ENCODE data around the gene CIAO1. TPM values are rescaled to one million over a fixed set of nuclear protein-coding genes. Genes with fewer than 3 reads are reported as not detected.

Gene CIAO1
- total RNA-seq, 1 experiment from 2014 or later = 85.3 TPM

DNA sequence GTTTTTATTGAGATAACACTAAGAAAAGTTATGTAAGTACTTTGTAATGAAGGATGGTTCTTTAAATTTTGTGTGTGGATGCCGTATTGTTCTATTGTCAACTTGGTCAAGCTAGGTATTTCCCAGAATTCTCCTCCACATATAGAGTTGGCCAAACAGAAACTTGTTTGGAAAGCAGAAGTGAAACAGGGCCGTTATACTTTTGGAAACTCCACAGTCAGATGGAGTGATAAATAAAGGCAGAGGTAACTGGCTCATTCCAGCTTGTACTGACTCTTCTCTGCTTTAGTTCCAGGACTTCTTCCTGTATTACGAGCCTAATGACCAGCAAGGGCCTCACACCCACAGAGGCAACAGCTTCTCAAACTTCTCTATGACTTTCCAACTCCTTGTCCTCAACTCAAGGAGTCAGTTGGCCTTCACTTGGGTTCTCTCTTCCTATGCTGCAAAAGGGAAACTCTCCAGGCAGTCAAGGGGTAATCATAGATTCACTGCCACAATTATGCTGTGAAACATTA is 41.0 kb upstream of the CIAO1 start:
- intact Hi-C loops (cut with micrococcal nuclease; ENCODE audit: unreplicated experiment) = no loop called here
- no peak overlapping the region for H3K4me2 ChIP-seq
- no peak for DNase-seq
- no peaks in the 10 kb centered on the region for H3K4me1 ChIP-seq (replicated peaks; ENCODE audit: insufficient read depth)
- no peak overlapping the region for H3K27ac ChIP-seq
- CTCF ChIA-PET = interaction anchor here (0.7 kb wide), 1 partner anchor 30 kb away, joined by 5 read pairs; no protein-coding TSS in a partner anchor
- no peaks in the 10 kb centered on the region for H3K79me2 ChIP-seq (ENCODE audit: low read depth)
- no peak overlapping the region for H3K4me3 ChIP-seq
- H3K9me2 ChIP-seq (ENCODE audit: insufficient read depth) = 0 out of 2 replicates have a peak, but pooled peaks cover 2% of the 10 kb centered on the region
- H3K27me3 ChIP-seq (ENCODE audit: insufficient read depth, low read depth) = no peaks in the 10 kb centered on the region
- peaks cover 8% of the 10 kb centered on the region for H4K20me1 ChIP-seq (ENCODE audit: insufficient read depth)
- no peak overlapping the region for H2AFZ ChIP-seq
- H3K36me3 ChIP-seq (ENCODE audit: low read depth) = no peaks in the 10 kb centered on the region
- peaks cover 4% of the 10 kb centered on the region; the same call in 1 of the 2 replicates for H3F3A ChIP-seq (ENCODE audit: insufficient read depth, low read depth)
- POLR2A ChIA-PET (ENCODE audit: unreplicated experiment) = no interaction called here
- BruUV-seq (replicated peaks) = no TSS peak
- TF ChIP-seq, protein P1, sequence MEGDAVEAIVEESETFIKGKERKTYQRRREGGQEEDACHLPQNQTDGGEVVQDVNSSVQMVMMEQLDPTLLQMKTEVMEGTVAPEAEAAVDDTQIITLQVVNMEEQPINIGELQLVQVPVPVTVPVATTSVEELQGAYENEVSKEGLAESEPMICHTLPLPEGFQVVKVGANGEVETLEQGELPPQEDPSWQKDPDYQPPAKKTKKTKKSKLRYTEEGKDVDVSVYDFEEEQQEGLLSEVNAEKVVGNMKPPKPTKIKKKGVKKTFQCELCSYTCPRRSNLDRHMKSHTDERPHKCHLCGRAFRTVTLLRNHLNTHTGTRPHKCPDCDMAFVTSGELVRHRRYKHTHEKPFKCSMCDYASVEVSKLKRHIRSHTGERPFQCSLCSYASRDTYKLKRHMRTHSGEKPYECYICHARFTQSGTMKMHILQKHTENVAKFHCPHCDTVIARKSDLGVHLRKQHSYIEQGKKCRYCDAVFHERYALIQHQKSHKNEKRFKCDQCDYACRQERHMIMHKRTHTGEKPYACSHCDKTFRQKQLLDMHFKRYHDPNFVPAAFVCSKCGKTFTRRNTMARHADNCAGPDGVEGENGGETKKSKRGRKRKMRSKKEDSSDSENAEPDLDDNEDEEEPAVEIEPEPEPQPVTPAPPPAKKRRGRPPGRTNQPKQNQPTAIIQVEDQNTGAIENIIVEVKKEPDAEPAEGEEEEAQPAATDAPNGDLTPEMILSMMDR (conservative IDR thresholded peaks at IDR 0.05) = no peak
- TF ChIP-seq EZH2 (IDR thresholded peaks at IDR 0.05; ENCODE audit: low read depth) = no peak
- H3K9me3 ChIP-seq (ENCODE audit: insufficient read depth, low read depth) = no peaks in the 10 kb centered on the region

DNA sequence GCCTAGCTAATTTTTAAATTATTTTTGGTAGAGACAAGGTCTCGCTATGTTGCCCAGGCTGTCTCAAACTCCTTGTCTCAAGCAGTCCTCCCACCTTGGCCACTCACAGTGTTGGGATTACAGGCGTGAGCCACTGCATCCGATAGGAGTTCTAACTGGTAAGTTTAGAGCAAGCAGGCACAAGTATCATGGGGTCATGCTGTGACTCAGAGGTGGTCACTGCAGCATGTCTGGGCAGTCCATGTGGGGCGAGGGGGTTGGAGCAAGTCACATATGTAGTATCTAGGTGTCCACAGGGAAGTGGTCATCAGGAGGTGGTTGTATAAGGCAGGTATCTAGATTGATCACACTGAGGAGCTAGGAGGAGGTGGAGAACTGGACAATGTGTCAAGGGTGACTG is 34.7 kb upstream of the CIAO1 start:
- Histone ChIP-seq H3K4me3 (no peak overlapping the region), H3K9me3 (ENCODE audit: insufficient read depth, low read depth) (no peaks in the 10 kb centered on the region), H2AFZ (no peak overlapping the region), H4K20me1 (ENCODE audit: insufficient read depth) (peaks cover 4% of the 10 kb centered on the region; the same call in 1 of the 2 replicates), H3F3A (ENCODE audit: insufficient read depth, low read depth) (no peaks in the 10 kb centered on the region), H3K9me2 (ENCODE audit: insufficient read depth) (no peaks in the 10 kb centered on the region), H3K4me2 (no peak overlapping the region), H3K27me3 (ENCODE audit: insufficient read depth, low read depth) (no peaks in the 10 kb centered on the region), H3K27ac (no peak overlapping the region), H3K79me2 (ENCODE audit: low read depth) (no peaks in the 10 kb centered on the region), H3K4me1 (replicated peaks; ENCODE audit: insufficient read depth) (no peaks in the 10 kb centered on the region), H3K36me3 (ENCODE audit: low read depth) (no peaks in the 10 kb centered on the region)
- TF ChIP-seq EZH2 (IDR thresholded peaks at IDR 0.05; ENCODE audit: low read depth) = no peak
- TF ChIP-seq, protein P1 (conservative IDR thresholded peaks at IDR 0.05) = no peak
- ChIA-PET POLR2A (ENCODE audit: unreplicated experiment) (interaction anchor here (0.5 kb wide), 1 partner anchor 55 kb away, joined by 3 read pairs; no protein-coding TSS in a partner anchor), CTCF (no interaction called here)
- no peak for DNase-seq
- intact Hi-C loops (cut with micrococcal nuclease; ENCODE audit: unreplicated experiment) = no loop called here
- no TSS peak for BruUV-seq (replicated peaks)

DNA sequence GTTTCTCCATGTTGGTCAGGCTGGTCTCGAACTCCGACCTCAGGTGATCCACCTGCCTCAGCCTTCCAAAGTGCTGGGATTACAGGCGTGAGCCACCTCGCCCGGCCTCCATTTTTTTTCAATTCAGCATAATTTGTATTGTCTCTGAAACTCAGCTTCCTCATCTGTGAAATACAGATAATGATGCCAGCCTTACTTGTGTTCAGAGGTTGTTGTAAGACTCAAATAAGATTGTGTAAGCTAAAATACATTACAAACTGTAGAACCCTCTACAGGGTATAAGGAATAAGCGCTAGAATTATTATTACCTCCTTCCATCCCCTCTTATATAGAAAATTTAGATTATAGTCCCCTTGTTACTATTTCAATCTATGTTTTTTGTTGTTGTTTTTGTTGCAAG is 32.6 kb upstream of the CIAO1 start:
- Histone ChIP-seq H3K27ac (no peak overlapping the region), H3K27me3 (ENCODE audit: insufficient read depth, low read depth) (no peaks in the 10 kb centered on the region), H3F3A (ENCODE audit: insufficient read depth, low read depth) (no peaks in the 10 kb centered on the region), H2AFZ (no peak overlapping the region), H4K20me1 (ENCODE audit: insufficient read depth) (peaks cover 4% of the 10 kb centered on the region; the same call in 1 of the 2 replicates), H3K4me3 (no peak overlapping the region), H3K9me3 (ENCODE audit: insufficient read depth, low read depth) (no peaks in the 10 kb centered on the region), H3K79me2 (ENCODE audit: low read depth) (no peaks in the 10 kb centered on the region), H3K4me2 (no peak overlapping the region), H3K4me1 (replicated peaks; ENCODE audit: insufficient read depth) (no peaks in the 10 kb centered on the region), H3K36me3 (ENCODE audit: low read depth) (no peaks in the 10 kb centered on the region), H3K9me2 (ENCODE audit: insufficient read depth) (no peaks in the 10 kb centered on the region)
- CTCF ChIA-PET = no interaction called here
- TF ChIP-seq, protein P1 (conservative IDR thresholded peaks at IDR 0.05) = no peak
- no peak for TF ChIP-seq EZH2 (IDR thresholded peaks at IDR 0.05; ENCODE audit: low read depth)
- POLR2A ChIA-PET (ENCODE audit: unreplicated experiment) = no interaction called here
- BruUV-seq (replicated peaks) = no TSS peak
- DNase-seq = no peak
- intact Hi-C loops (cut with micrococcal nuclease; ENCODE audit: unreplicated experiment) = no loop called here

Data from PC-9 (cell line).